ENCODE measurements around the gene RSPH1. TPM values are rescaled to one million over a fixed set of nuclear protein-coding genes. Genes with fewer than 3 reads are reported as not detected.
A peak's percentile ranks its signal among the peaks of the same experiment; 100 is the strongest.

The RSPH1 gene
- total RNA-seq, 1 donor from 2014 or later: 0.82 TPM

DNA sequence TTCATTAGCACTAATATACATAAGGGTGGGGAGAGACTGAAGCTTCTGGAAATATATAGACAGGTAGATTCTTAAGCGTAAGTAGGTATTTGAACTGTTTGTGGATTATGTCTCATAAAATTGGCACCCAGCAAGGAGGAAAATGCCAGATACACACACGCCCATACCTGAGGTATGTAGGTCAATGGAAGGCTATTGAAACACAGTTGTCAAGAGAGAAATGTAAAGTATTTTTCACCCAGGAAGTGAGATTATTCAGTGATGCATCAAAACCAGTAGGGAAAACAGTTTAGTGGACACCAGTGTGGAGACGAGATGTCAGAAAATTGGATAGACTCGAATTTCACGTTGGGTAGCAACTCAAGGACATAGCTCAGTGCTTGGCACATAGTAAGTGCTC, 4.7 kb upstream of the RSPH1 start:
- peaks cover 13% of the 10 kb centered on the region for H3K27me3 Mint-ChIP-seq (ENCODE audit: unreplicated experiment)
- peaks cover 4% of the 10 kb centered on the region for H3K36me3 Mint-ChIP-seq (ENCODE audit: low read depth, unreplicated experiment)
- no peak for DNase-seq (ENCODE audit: low spot score)
- peaks cover 9% of the 10 kb centered on the region for H3K4me1 Mint-ChIP-seq (ENCODE audit: unreplicated experiment)
- no peak overlapping the region for H3K27ac Mint-ChIP-seq (ENCODE audit: unreplicated experiment)
- TF ChIP-seq, protein P1, sequence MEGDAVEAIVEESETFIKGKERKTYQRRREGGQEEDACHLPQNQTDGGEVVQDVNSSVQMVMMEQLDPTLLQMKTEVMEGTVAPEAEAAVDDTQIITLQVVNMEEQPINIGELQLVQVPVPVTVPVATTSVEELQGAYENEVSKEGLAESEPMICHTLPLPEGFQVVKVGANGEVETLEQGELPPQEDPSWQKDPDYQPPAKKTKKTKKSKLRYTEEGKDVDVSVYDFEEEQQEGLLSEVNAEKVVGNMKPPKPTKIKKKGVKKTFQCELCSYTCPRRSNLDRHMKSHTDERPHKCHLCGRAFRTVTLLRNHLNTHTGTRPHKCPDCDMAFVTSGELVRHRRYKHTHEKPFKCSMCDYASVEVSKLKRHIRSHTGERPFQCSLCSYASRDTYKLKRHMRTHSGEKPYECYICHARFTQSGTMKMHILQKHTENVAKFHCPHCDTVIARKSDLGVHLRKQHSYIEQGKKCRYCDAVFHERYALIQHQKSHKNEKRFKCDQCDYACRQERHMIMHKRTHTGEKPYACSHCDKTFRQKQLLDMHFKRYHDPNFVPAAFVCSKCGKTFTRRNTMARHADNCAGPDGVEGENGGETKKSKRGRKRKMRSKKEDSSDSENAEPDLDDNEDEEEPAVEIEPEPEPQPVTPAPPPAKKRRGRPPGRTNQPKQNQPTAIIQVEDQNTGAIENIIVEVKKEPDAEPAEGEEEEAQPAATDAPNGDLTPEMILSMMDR (IDR thresholded peaks at IDR 0.05; ENCODE audit: unreplicated experiment): no peak
- H3K9me3 Mint-ChIP-seq (ENCODE audit: unreplicated experiment): no peaks in the 10 kb centered on the region
- no peak overlapping the region for H3K4me3 Mint-ChIP-seq (ENCODE audit: unreplicated experiment)

DNA sequence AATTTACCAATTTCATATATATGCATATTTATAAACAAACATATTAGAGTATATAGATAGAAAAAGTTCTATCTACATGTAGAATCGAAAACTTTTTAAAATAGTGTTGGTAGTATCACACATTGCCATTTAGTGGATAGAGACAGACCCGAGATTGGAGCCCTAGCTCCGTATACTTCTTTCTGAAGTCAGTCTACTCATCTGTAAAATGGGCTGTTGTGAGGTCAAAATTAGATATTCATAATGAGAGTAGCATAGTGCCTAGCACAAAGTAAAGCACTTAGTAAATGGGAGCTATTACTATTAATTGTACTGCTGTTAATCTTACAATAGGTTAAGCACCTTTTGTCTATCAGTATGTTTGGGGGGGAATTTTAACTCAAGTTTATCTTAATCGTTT, 4.2 kb upstream of the RSPH1 start:
- H3K27me3 Mint-ChIP-seq (ENCODE audit: unreplicated experiment): peaks cover 13% of the 10 kb centered on the region
- H3K36me3 Mint-ChIP-seq (ENCODE audit: low read depth, unreplicated experiment): peaks cover 4% of the 10 kb centered on the region

DNA sequence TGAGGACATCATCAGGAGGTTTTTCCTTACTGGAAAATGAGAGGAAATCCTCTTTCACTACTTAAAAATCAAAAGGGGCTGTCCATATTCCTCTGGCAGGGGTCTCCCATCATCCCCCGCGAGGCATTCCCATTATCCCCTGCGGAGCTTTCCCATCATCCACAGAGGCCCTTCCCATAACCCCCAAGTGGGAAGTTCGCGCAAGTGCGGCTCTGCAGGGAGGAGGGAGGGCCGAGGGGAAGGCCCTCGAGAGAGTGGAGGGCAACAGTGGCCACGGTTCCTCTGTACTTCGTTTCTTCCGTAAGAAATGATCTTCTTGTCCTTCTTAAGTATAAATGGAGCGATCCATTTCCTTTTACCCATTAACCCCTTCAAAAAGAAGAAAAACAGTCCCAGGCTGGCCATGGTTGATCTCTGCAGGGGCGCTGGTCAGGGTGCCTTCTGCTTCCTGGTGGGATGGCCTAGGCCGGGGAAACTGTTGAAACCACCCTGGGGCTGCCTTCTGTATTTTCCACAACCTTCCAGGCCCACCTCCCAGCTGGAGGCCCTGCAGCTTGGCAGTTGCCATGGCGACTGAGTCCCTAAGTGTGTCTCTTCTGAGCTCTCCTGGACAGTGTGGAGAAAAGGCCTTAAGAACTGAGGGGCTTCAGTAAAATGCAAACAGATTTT, 3.6 kb upstream of the RSPH1 start:
- TF ChIP-seq, protein P1 (IDR thresholded peaks at IDR 0.05; ENCODE audit: unreplicated experiment): no peak

More for the DNA sequence above, 4.2 kb upstream of the RSPH1 start:
- Mint-ChIP-seq H3K9me3 (ENCODE audit: unreplicated experiment) (no peaks in the 10 kb centered on the region), H3K27ac (ENCODE audit: unreplicated experiment) (no peak overlapping the region), H3K4me3 (ENCODE audit: unreplicated experiment) (no peak overlapping the region), H3K4me1 (ENCODE audit: unreplicated experiment) (peaks cover 12% of the 10 kb centered on the region)
- no peak for DNase-seq (ENCODE audit: low spot score)
- TF ChIP-seq, protein P1 (IDR thresholded peaks at IDR 0.05; ENCODE audit: unreplicated experiment): no peak

DNA sequence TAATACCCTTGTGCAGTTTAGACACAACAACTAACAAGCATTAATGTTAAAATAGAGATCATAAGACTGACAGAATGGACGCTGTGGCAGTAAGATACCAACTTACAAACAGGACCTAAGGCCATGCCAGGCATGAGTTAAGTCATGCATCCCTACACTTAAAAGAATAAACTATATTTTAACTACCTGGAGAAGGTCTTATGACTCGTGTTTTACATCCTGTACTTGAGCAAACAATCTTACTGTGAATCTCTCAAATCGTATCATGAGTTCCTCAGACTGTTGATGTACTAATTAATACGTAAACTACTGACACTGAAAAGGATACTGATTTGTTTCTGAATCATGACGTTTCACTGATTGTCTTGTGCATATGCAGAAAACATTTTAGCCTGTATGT, 2.0 kb upstream of the RSPH1 start:
- TF ChIP-seq, protein P1 (IDR thresholded peaks at IDR 0.05; ENCODE audit: unreplicated experiment): no peak
- H3K4me3 Mint-ChIP-seq (ENCODE audit: unreplicated experiment): no peak overlapping the region
- DNase-seq (ENCODE audit: low spot score): no peak
- peaks cover 4% of the 10 kb centered on the region for H3K36me3 Mint-ChIP-seq (ENCODE audit: low read depth, unreplicated experiment)
- H3K4me1 Mint-ChIP-seq (ENCODE audit: unreplicated experiment): peaks cover 15% of the 10 kb centered on the region
- H3K9me3 Mint-ChIP-seq (ENCODE audit: unreplicated experiment): no peaks in the 10 kb centered on the region
- H3K27me3 Mint-ChIP-seq (ENCODE audit: unreplicated experiment): peaks cover 8% of the 10 kb centered on the region
- H3K27ac Mint-ChIP-seq (ENCODE audit: unreplicated experiment): no peak overlapping the region

More for the DNA sequence above, 3.6 kb upstream of the RSPH1 start:
- Mint-ChIP-seq H3K27me3 (ENCODE audit: unreplicated experiment) (peaks cover 12% of the 10 kb centered on the region), H3K27ac (ENCODE audit: unreplicated experiment) (no peak overlapping the region), H3K4me3 (ENCODE audit: unreplicated experiment) (no peak overlapping the region), H3K9me3 (ENCODE audit: unreplicated experiment) (no peaks in the 10 kb centered on the region), H3K36me3 (ENCODE audit: low read depth, unreplicated experiment) (peaks cover 4% of the 10 kb centered on the region), H3K4me1 (ENCODE audit: unreplicated experiment) (peaks cover 12% of the 10 kb centered on the region)
- no peak for DNase-seq (ENCODE audit: low spot score)

DNA sequence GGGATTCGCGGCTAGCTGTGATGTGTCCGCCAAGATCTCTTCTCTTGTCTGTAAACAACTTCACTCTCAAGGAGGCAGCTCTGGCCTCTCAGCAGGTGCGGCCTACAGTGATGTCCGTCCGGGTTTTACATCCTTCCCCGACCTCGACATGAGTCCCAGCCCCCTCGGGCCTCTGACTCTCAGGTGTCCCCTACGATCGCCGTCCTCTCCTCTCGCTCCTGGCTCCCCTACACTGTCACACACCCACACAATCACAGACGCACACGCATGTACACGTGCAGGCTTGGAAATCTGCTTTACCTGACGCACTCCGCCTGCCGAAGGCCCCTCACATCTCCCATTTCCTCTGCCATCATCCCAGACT, 797 bp upstream of the RSPH1 start:
- Mint-ChIP-seq H3K4me3 (ENCODE audit: unreplicated experiment) (peak overlapping the region; percentile 90), H3K4me1 (ENCODE audit: unreplicated experiment) (peaks cover 26% of the 10 kb centered on the region), H3K27me3 (ENCODE audit: unreplicated experiment) (peaks cover 6% of the 10 kb centered on the region), H3K9me3 (ENCODE audit: unreplicated experiment) (no peaks in the 10 kb centered on the region), H3K36me3 (ENCODE audit: low read depth, unreplicated experiment) (peaks cover 4% of the 10 kb centered on the region), H3K27ac (ENCODE audit: unreplicated experiment) (peak overlapping the region; percentile 65)
- no peak for DNase-seq (ENCODE audit: low spot score)
- TF ChIP-seq, protein P1 (IDR thresholded peaks at IDR 0.05; ENCODE audit: unreplicated experiment): no peak
